ENCODE measurements around the gene GDF2.

GDF2 gene

GRCh38 chr10:47366731-47367460 lies 44.6 kb downstream of the GDF2 start:
- TF ChIP-seq, protein P1, sequence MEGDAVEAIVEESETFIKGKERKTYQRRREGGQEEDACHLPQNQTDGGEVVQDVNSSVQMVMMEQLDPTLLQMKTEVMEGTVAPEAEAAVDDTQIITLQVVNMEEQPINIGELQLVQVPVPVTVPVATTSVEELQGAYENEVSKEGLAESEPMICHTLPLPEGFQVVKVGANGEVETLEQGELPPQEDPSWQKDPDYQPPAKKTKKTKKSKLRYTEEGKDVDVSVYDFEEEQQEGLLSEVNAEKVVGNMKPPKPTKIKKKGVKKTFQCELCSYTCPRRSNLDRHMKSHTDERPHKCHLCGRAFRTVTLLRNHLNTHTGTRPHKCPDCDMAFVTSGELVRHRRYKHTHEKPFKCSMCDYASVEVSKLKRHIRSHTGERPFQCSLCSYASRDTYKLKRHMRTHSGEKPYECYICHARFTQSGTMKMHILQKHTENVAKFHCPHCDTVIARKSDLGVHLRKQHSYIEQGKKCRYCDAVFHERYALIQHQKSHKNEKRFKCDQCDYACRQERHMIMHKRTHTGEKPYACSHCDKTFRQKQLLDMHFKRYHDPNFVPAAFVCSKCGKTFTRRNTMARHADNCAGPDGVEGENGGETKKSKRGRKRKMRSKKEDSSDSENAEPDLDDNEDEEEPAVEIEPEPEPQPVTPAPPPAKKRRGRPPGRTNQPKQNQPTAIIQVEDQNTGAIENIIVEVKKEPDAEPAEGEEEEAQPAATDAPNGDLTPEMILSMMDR (IDR thresholded peaks at IDR 0.05; ENCODE audit: insufficient read depth, low read length, missing control alignments) = no peak
- CTCF ChIA-PET = interaction anchor here (1.9 to 2.8 kb wide), 2 partner anchors 13 to 27 kb away, joined by 5 to 19 read pairs; no protein-coding TSS in a partner anchor

GRCh38 chr10:47367646-47368045 lies 45.4 kb downstream of the GDF2 start:
- ChIA-PET CTCF (no interaction called here), POLR2A (no interaction called here)
- TF ChIP-seq, protein P1 (IDR thresholded peaks at IDR 0.05; ENCODE audit: insufficient read depth, low read length, missing control alignments) = no peak
- DNase-seq (ENCODE audit: low read depth, low spot score) = no peak
- no peak overlapping the region for H3K4me3 ChIP-seq (ENCODE audit: low read depth, low read length)

More at GRCh38 chr10:47366731-47367460, 44.6 kb downstream of the GDF2 start:
- no peak overlapping the region for H3K4me3 ChIP-seq (ENCODE audit: low read depth, low read length)
- DNase-seq (ENCODE audit: low read depth, low spot score) = no peak
- POLR2A ChIA-PET = no interaction called here

GRCh38 chr10:47368431-47369180 lies 46.4 kb downstream of the GDF2 start:
- H3K4me3 ChIP-seq (ENCODE audit: low read depth, low read length) = no peak overlapping the region
- DNase-seq (ENCODE audit: low read depth, low spot score) = no peak
- TF ChIP-seq, protein P1 (IDR thresholded peaks at IDR 0.05; ENCODE audit: insufficient read depth, low read length, missing control alignments) = no peak
- ChIA-PET CTCF (interaction anchor here (0.6 to 1.2 kb wide), 2 partner anchors 9 to 15 kb away, joined by 3 to 4 read pairs; no protein-coding TSS in a partner anchor), POLR2A (no interaction called here)

DNA sequence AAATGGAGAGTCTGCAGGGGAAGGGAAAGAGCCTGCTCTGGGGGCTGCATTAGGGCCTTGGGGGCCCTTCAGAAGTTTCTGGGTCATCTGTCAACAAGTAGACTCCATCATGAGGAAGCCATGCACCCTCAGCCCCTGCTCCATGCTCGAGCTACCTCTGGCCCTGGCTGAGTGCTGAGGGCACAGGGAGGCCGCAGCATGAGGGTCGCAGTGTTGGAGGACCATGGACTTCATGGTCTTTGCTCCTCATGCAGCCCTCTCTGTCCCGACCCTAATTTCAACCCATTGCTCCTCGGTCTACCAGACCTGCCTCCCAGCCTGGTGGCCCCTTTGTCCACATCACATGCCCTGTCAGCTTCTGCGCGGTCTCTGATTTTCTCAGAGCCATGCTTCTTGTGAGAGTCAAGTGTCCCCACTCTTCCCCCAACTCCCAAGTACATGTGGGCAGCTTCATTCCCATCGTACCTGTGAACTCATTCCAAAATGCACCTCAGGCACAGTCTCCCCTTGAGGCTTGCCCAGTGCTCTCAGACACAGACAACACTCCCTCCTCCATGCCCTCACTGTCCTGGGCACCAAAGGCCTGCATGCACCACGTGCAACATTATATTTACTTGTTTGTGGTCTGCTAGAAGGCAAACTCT lies 47.1 kb downstream of the GDF2 start:
- TF ChIP-seq, protein P1 (IDR thresholded peaks at IDR 0.05; ENCODE audit: insufficient read depth, low read length, missing control alignments) = no peak
- H3K4me3 ChIP-seq (ENCODE audit: low read depth, low read length) = no peak overlapping the region
- no peak for DNase-seq (ENCODE audit: low read depth, low spot score)
- ChIA-PET POLR2A (no interaction called here), CTCF (interaction anchor here (0.6 to 1.2 kb wide), 3 partner anchors 8 to 16 kb away, joined by 3 to 4 read pairs (median 3); no protein-coding TSS in a partner anchor)

- DNase-seq (ENCODE audit: low read depth, low spot score) = no peak
- TF ChIP-seq, protein P1 (IDR thresholded peaks at IDR 0.05; ENCODE audit: insufficient read depth, low read length, missing control alignments) = no peak
- ChIA-PET CTCF (interaction anchor here (0.7 kb wide), 1 partner anchor 8 kb away, joined by 3 read pairs; no protein-coding TSS in a partner anchor), POLR2A (no interaction called here)
- no peak overlapping the region for H3K4me3 ChIP-seq (ENCODE audit: low read depth, low read length)
These were observed 47.9 kb downstream of the GDF2 start for GRCh38 chr10:47370015-47370767.

Measured in AG04449 (cell line).